Measurements from ENCODE around the gene SPANXN5.
"Not testable (repeated sequence)": the region's sequence is repeated elsewhere in the genome, so short reads cannot be mapped to it uniquely, and the experiment has no call there.

Gene SPANXN5

GRCh38 chrX:52797327-52797726, at the start of gene SPANXN5:
Gene SPANXN5 (minus strand): TSS chrX:52797427. CDS start chrX:52797348, 79 bp downstream.
- H3K9ac ChIP-seq (ENCODE audit: insufficient read length); DNase-seq (ENCODE audit: low read depth, low spot score); H3K36me3 ChIP-seq (ENCODE audit: insufficient read depth, low read length); H3K4me3 ChIP-seq; H3K9me3 ChIP-seq (ENCODE audit: low read depth, low read length); H3K27ac ChIP-seq: not testable (repeated sequence)

- not testable (repeated sequence) for H3K27ac ChIP-seq; H3K36me3 ChIP-seq (ENCODE audit: insufficient read depth, low read length); DNase-seq (ENCODE audit: low read depth, low spot score); H3K9me3 ChIP-seq (ENCODE audit: low read depth, low read length); H3K9ac ChIP-seq (ENCODE audit: insufficient read length); H3K4me3 ChIP-seq
These were observed 46.4 kb upstream of the SPANXN5 start for GRCh38 chrX:52843619-52844018.

GRCh38 chrX:52839137-52839536, 41.9 kb upstream of the SPANXN5 start:
- TF ChIP-seq POLR2AphosphoS5 (IDR thresholded peaks at IDR 0.05; ENCODE audit: borderline replicate concordance, low read depth, low read length) (no peak), FOXP2 (optimal IDR thresholded peaks at IDR 0.05; ENCODE audit: control extremely low read depth, extremely low read length, insufficient read depth) (no peak), EZH2 (IDR thresholded peaks at IDR 0.05) (no peak)

GRCh38 chrX:52830551-52830950, 33.3 kb upstream of the SPANXN5 start:
- H3K27ac ChIP-seq, result no peak overlapping the region
- TF ChIP-seq POLR2AphosphoS5 (IDR thresholded peaks at IDR 0.05; ENCODE audit: borderline replicate concordance, low read depth, low read length) (no peak), EZH2 (IDR thresholded peaks at IDR 0.05) (no peak)
- H3K4me3 ChIP-seq, result no peak overlapping the region
- H3K9me3 ChIP-seq (ENCODE audit: low read depth, low read length), result no peaks in the 10 kb centered on the region
- no peak for DNase-seq (ENCODE audit: low read depth, low spot score)
- H3K9ac ChIP-seq (ENCODE audit: insufficient read length), result no peak overlapping the region
- no peaks in the 10 kb centered on the region for H3K36me3 ChIP-seq (ENCODE audit: insufficient read depth, low read length)

More at GRCh38 chrX:52839137-52839536, 41.9 kb upstream of the SPANXN5 start:
- Histone ChIP-seq H3K9ac (ENCODE audit: insufficient read length) (no peak overlapping the region), H3K4me3 (no peak overlapping the region), H3K9me3 (ENCODE audit: low read depth, low read length) (no peaks in the 10 kb centered on the region), H3K27ac (no peak overlapping the region), H3K36me3 (ENCODE audit: insufficient read depth, low read length) (no peaks in the 10 kb centered on the region)
- DNase-seq (ENCODE audit: low read depth, low spot score), result no peak

- H3K4me3 ChIP-seq, result no peak overlapping the region
- TF ChIP-seq FOXP2 (optimal IDR thresholded peaks at IDR 0.05; ENCODE audit: control extremely low read depth, extremely low read length, insufficient read depth), result no peak
- no peak for TF ChIP-seq EZH2 (IDR thresholded peaks at IDR 0.05)
- no peak for TF ChIP-seq POLR2AphosphoS5 (IDR thresholded peaks at IDR 0.05; ENCODE audit: borderline replicate concordance, low read depth, low read length)
- no peak for DNase-seq (ENCODE audit: low read depth, low spot score)
- no peaks in the 10 kb centered on the region for H3K36me3 ChIP-seq (ENCODE audit: insufficient read depth, low read length)
- H3K9ac ChIP-seq (ENCODE audit: insufficient read length), result no peak overlapping the region
- H3K9me3 ChIP-seq (ENCODE audit: low read depth, low read length), result no peaks in the 10 kb centered on the region
- H3K27ac ChIP-seq, result no peak overlapping the region
These were observed 27.4 kb upstream of the SPANXN5 start for GRCh38 chrX:52824608-52825007.

GRCh38 chrX:52821079-52821760, 24.0 kb upstream of the SPANXN5 start:
- Histone ChIP-seq H3K9ac (ENCODE audit: insufficient read length) (no peak overlapping the region), H3K4me3 (no peak overlapping the region), H3K36me3 (ENCODE audit: insufficient read depth, low read length) (no peaks in the 10 kb centered on the region), H3K27ac (no peak overlapping the region), H3K9me3 (ENCODE audit: low read depth, low read length) (no peaks in the 10 kb centered on the region)
- no peak for TF ChIP-seq POLR2AphosphoS5 (IDR thresholded peaks at IDR 0.05; ENCODE audit: borderline replicate concordance, low read depth, low read length)
- no peak for TF ChIP-seq FOXP2 (optimal IDR thresholded peaks at IDR 0.05; ENCODE audit: control extremely low read depth, extremely low read length, insufficient read depth)
- no peak for TF ChIP-seq EZH2 (IDR thresholded peaks at IDR 0.05)
- DNase-seq (ENCODE audit: low read depth, low spot score), result no peak

GRCh38 chrX:52819788-52820187, 22.6 kb upstream of the SPANXN5 start:
- H3K9me3 ChIP-seq (ENCODE audit: low read depth, low read length), result no peaks in the 10 kb centered on the region
- H3K9ac ChIP-seq (ENCODE audit: insufficient read length), result no peak overlapping the region
- no peaks in the 10 kb centered on the region for H3K36me3 ChIP-seq (ENCODE audit: insufficient read depth, low read length)
- no peak overlapping the region for H3K27ac ChIP-seq
- no peak overlapping the region for H3K4me3 ChIP-seq
- DNase-seq (ENCODE audit: low read depth, low spot score), result no peak
- TF ChIP-seq FOXP2 (optimal IDR thresholded peaks at IDR 0.05; ENCODE audit: control extremely low read depth, extremely low read length, insufficient read depth) (no peak), EZH2 (IDR thresholded peaks at IDR 0.05) (no peak), POLR2AphosphoS5 (IDR thresholded peaks at IDR 0.05; ENCODE audit: borderline replicate concordance, low read depth, low read length) (no peak)

GRCh38 chrX:52811065-52811625, 13.9 kb upstream of the SPANXN5 start, which contains the start of gene XAGE5:
Gene XAGE5 (plus strand): TSS chrX:52811287. CDS start chrX:52812567, 1,280 bp downstream.
- DNase-seq (ENCODE audit: low read depth, low spot score), result no peak
- Histone ChIP-seq H3K27ac (no peak within 1 kb of the TSS), H3K9ac (ENCODE audit: insufficient read length) (no peak within 1 kb of the TSS), H3K9me3 (ENCODE audit: low read depth, low read length) (no peaks in the 10 kb centered on the region), H3K4me3 (no peak within 1 kb of the TSS), H3K36me3 (ENCODE audit: insufficient read depth, low read length) (no peaks in the 10 kb centered on the region)
- TF ChIP-seq FOXP2 (optimal IDR thresholded peaks at IDR 0.05; ENCODE audit: control extremely low read depth, extremely low read length, insufficient read depth) (no peak), EZH2 (IDR thresholded peaks at IDR 0.05) (no peak), POLR2AphosphoS5 (IDR thresholded peaks at IDR 0.05; ENCODE audit: borderline replicate concordance, low read depth, low read length) (no peak)

- H3K36me3 ChIP-seq (ENCODE audit: insufficient read depth, low read length); H3K27ac ChIP-seq; H3K9ac ChIP-seq (ENCODE audit: insufficient read length); DNase-seq (ENCODE audit: low read depth, low spot score); H3K9me3 ChIP-seq (ENCODE audit: low read depth, low read length); H3K4me3 ChIP-seq: not testable (repeated sequence)
These were observed 7.6 kb upstream of the SPANXN5 start for GRCh38 chrX:52804876-52805275.

GRCh38 chrX:52773504-52773903, 23.7 kb downstream of the SPANXN5 start:
- H3K9me3 ChIP-seq (ENCODE audit: low read depth, low read length); H3K9ac ChIP-seq (ENCODE audit: insufficient read length); H3K36me3 ChIP-seq (ENCODE audit: insufficient read depth, low read length); H3K27ac ChIP-seq; DNase-seq (ENCODE audit: low read depth, low spot score); H3K4me3 ChIP-seq: not testable (repeated sequence)

GRCh38 chrX:52765983-52766382, 31.2 kb downstream of the SPANXN5 start:
- not testable (repeated sequence) for H3K9me3 ChIP-seq (ENCODE audit: low read depth, low read length); H3K9ac ChIP-seq (ENCODE audit: insufficient read length); H3K4me3 ChIP-seq; H3K27ac ChIP-seq; DNase-seq (ENCODE audit: low read depth, low spot score); H3K36me3 ChIP-seq (ENCODE audit: insufficient read depth, low read length)

- H3K27ac ChIP-seq; H3K9ac ChIP-seq (ENCODE audit: insufficient read length); H3K4me3 ChIP-seq; DNase-seq (ENCODE audit: low read depth, low spot score); H3K36me3 ChIP-seq (ENCODE audit: insufficient read depth, low read length); H3K9me3 ChIP-seq (ENCODE audit: low read depth, low read length): not testable (repeated sequence)
These were observed 46.3 kb downstream of the SPANXN5 start, which contains the start of gene SSX2B for GRCh38 chrX:52750952-52751351. Gene SSX2B (plus strand): TSS chrX:52751252. CDS start chrX:52752681, 1,429 bp downstream.

Measured in SK-N-MC (cell line).